GM12878 (cell line): ENCODE data around the gene MYL11. TPM values are rescaled to one million over a fixed set of nuclear protein-coding genes. Genes with fewer than 3 reads are reported as not detected.
A peak's percentile ranks its signal among the peaks of the same experiment; 100 is the strongest.

Experiments used
- ATAC-seq: fragments of 200-7000 bp; cut with Tn5 transposase; 3 replicates; pipeline ENCODE4 v1.9.1; 2020; ENCODE audit warnings: mild to moderate bottlenecking, moderate library complexity
- BruUV-seq: library from RNA; stranded (reverse); fragments of 400-500 nt; replicated peaks from 2 replicates; lab custom pipeline; 2021; lab: Mats Ljungman, UMichigan
- CTCF ChIA-PET: fragments of 300-600 bp; sonication (Branson Sonifier 250); formaldehyde crosslinking; extraction: SDS; loops from one replicate; lab custom pipeline; 2021; ENCODE audit warnings: inconsistent platforms; lab: Yijun Ruan, JAX
- POLR2A ChIA-PET: fragments of 350-600 bp; formaldehyde crosslinking; extraction: SDS; loops from one replicate; lab custom pipeline; 2021; ENCODE audit warnings: inconsistent platforms; lab: Charles Lee
- RAD21 ChIA-PET: fragments of 300-600 bp; sonication (Branson Sonifier 250); formaldehyde crosslinking; loops from one replicate; lab custom pipeline; 2023; ENCODE audit warnings: antibody characterized with exemption; ENCODE audit not compliant: unreplicated experiment; lab: Charles Lee
- SMC1A ChIA-PET: fragments of 300-600 bp; sonication (Branson Sonifier 250); formaldehyde crosslinking; loops from one replicate; lab custom pipeline; 2023; ENCODE audit not compliant: unreplicated experiment, uncharacterized antibody; lab: Charles Lee
- DNase-seq: peaks from one replicate; pipeline ENCODE4 v3.0.0-alpha.2; 2011; ENCODE audit warnings: low read depth, low spot score
- FAIRE-seq: peaks from 3 replicates; lab custom pipeline; 2011; peaks lifted over from hg19 to GRCh38; lab: Jason Lieb, UNC
- H2AFZ ChIP-seq: 2 replicates; pipeline ENCODE4 v1.6.0; 2011; ENCODE audit warnings: low read depth, low read length, control low read depth; ENCODE audit not compliant: control insufficient read depth
- H3K27ac ChIP-seq: 2 replicates; pipeline ENCODE4 v1.5.1; 2011; ENCODE audit warnings: control low read depth; ENCODE audit not compliant: control insufficient read depth, insufficient read depth
- H3K27me3 ChIP-seq, 2 experiments: replicated peaks in 1 of 2; 2 replicates each; pipeline versions ENCODE4 v1.6.0 to v1.6.1; 2011; ENCODE audit warnings: low read length in 1 of 2; ENCODE audit not compliant: control insufficient read depth in 2 of 2, insufficient read depth in 2 of 2
- H3K36me3 ChIP-seq, 2 experiments: 2 replicates each; pipeline ENCODE4 v1.5.1; 2011; ENCODE audit warnings: low read length in 1 of 2; ENCODE audit not compliant: control insufficient read depth in 2 of 2, insufficient read depth in 2 of 2
- H3K4me1 ChIP-seq: 2 replicates; pipeline ENCODE4 v1.6.1; 2011; ENCODE audit warnings: mild to moderate bottlenecking, low read length, moderate library complexity, mixed read lengths; ENCODE audit not compliant: control insufficient read depth, insufficient read depth
- H3K4me2 ChIP-seq: 2 replicates; pipeline ENCODE4 v1.6.0; 2011; ENCODE audit warnings: control low read depth; ENCODE audit not compliant: control insufficient read depth, insufficient read depth
- H3K4me3 ChIP-seq: fragments of 200-600 bp; sonication (generic); 2 replicates; pipeline ENCODE4 v1.5.1; 2016
- H3K79me2 ChIP-seq: 2 replicates; pipeline ENCODE4 v1.6.0; 2011; ENCODE audit warnings: low read length; ENCODE audit not compliant: control insufficient read depth, insufficient read depth
- H3K9ac ChIP-seq: 2 replicates; pipeline ENCODE4 v1.8.0; 2011; ENCODE audit warnings: low read length, control low read depth, mixed read lengths; ENCODE audit not compliant: control insufficient read depth, insufficient read depth
- H3K9me3 ChIP-seq: replicated peaks from 3 replicates; pipeline ENCODE4 v1.5.1; 2011; ENCODE audit warnings: mild to moderate bottlenecking, low read length; ENCODE audit not compliant: control insufficient read depth, insufficient read depth
- H4K20me1 ChIP-seq: 2 replicates; pipeline ENCODE4 v1.6.0; 2011; ENCODE audit not compliant: control insufficient read depth, insufficient read depth
- IKZF2 ChIP-seq, 2 experiments: fragments of 450-650 bp; IDR thresholded peaks; 2 replicates each; pipeline ENCODE4 v1.6.1; 2017; ENCODE audit warnings: mild to moderate bottlenecking in 2 of 2, moderate library complexity in 2 of 2
- MTA3 ChIP-seq: IDR thresholded peaks from 2 replicates; pipeline ENCODE4 v1.6.1; 2012; ENCODE audit warnings: low read length, inconsistent platforms, borderline replicate concordance
- SRF ChIP-seq, 2 experiments: IDR thresholded peaks; 2 replicates each; pipeline ENCODE4 v1.6.1; 2011; ENCODE audit warnings: low read depth in 2 of 2, low read length in 2 of 2, mild to moderate bottlenecking in 1 of 2, moderate library complexity in 1 of 2
- ZNF274 ChIP-seq: IDR thresholded peaks from one replicate; pipeline ENCODE4 v1.8.0; 2011; ENCODE audit not compliant: insufficient read length, insufficient read depth
- WGBS: methylation state at CpG from one replicate; pipeline ENCODE4 v1.1.6; 2016; ENCODE audit warnings: low lambda C conversion rate; ENCODE audit not compliant: insufficient replicate concordance, insufficient coverage; ENCODE audit errors: missing lambda C conversion rate; 5-methylcytosine and 5-hydroxymethylcytosine counted together
- in situ Hi-C: fragments of 300-500 bp; cut with MboI; formaldehyde crosslinking; loops from 9 replicates; pipeline ENCODE4 v1.14.3; 2018; ENCODE audit warnings: mixed read lengths
- intact Hi-C: fragments of 100-400 bp; cut with micrococcal nuclease; formaldehyde crosslinking; loops from one replicate; pipeline ENCODE4 v1.14.2; 2022; ENCODE audit not compliant: unreplicated experiment
- polyA plus RNA-seq, 11 experiments: library from polyadenylated mRNA; depleted of rRNA in 4 of 11; unstranded in 6 of 11; stranded (reverse) in 5 of 11; fragments of >200 nt; fragmentation: Nextera tagmentation in 4 of 11; fragmentation: Illumina TruSeq in 1 of 11; extraction: Ambion mirVana in 4 of 11; extraction: Trizol in 1 of 11; gene quantifications; 1 replicate in 1 of 11; 2 replicates in 10 of 11; pipeline versions ENCODE4 v1.2.1 to v1.2.3, GENCODE V29; 2011 to 2016; ENCODE audit warnings: inconsistent platforms in 2 of 11, missing spikeins in 2 of 11, low read depth in 1 of 11
- total RNA-seq, 4 experiments: library from RNA; depleted of rRNA in 3 of 4; stranded (reverse); fragments of >200 nt in 3 of 4; fragmentation: Illumina TruSeq in 1 of 4; extraction: Trizol in 1 of 4; gene quantifications; 2 replicates each; pipeline versions ENCODE4 v1.2.1 to v1.2.3, GENCODE V29; 2013 to 2021
- TF ChIP-seq, protein P1 (sequence below), 3 experiments: IDR thresholded peaks in 2 of 3; conservative IDR thresholded peaks in 1 of 3; 2 replicates each; pipeline ENCODE4 v1.5.1; 2011; ENCODE audit warnings: low read depth in 3 of 3, low read length in 3 of 3, mild to moderate bottlenecking in 3 of 3, control low read depth in 2 of 3, moderate library complexity in 2 of 3, inconsistent platforms in 1 of 3, mixed read lengths in 1 of 3; ENCODE audit not compliant: control insufficient read depth in 2 of 3, insufficient read depth in 1 of 3; ENCODE audit errors: extremely low read depth in 1 of 3
- TF ChIP-seq, protein P2 (sequence below): IDR thresholded peaks from 2 replicates; pipeline ENCODE4 v1.6.1; 2011; ENCODE audit warnings: borderline replicate concordance, low read depth, mild to moderate bottlenecking, moderate library complexity, mixed read lengths, low read length; ENCODE audit not compliant: insufficient read depth; ENCODE audit errors: extremely low read length

The MYL11 gene
- total and polyA plus RNA-seq, 10 of the 15 experiments (the other 5 are each of a cell fraction or from before 2014, with no cell fraction given) = 0.19 to 1.2 (median 0.61) TPM; not detected in 5

DNA sequence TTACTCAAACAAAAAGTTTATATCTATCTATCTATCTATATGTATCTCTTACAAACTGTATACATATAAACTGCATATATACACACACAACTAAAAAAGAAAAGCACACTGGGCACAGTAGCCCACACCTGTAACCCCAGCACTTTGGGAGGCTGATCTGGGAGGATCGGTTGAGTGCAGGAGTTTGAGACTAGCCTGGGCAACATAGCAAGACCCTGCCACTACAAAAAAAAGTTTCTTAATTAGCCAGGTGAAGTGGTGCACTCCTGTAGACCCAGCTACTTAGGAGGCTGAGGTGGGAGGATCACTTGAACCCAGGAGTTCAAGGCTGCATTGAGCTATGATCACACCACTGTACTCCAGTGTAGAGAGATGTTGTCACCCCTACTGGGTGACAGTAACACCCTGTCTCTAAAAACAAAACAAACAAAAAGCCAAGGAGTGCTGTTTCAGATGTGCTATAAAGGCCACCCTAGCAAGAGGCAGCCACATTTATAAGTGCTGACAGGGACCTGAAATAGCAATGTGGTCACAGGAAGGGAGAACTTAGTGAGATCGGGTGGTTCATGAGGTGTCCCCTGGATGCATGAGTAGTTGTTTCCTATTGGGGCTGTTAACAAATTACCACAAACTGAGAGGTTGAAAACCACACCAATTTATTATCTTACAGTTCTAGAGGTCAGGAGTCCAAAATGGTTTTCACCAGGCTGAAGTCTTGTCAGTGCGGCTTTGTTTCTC lies 24.3 kb upstream of the MYL11 start (continued):
- peak; percentile 97; the same call in 1 of the 2 replicates for TF ChIP-seq MTA3
- TF ChIP-seq, protein P1, sequence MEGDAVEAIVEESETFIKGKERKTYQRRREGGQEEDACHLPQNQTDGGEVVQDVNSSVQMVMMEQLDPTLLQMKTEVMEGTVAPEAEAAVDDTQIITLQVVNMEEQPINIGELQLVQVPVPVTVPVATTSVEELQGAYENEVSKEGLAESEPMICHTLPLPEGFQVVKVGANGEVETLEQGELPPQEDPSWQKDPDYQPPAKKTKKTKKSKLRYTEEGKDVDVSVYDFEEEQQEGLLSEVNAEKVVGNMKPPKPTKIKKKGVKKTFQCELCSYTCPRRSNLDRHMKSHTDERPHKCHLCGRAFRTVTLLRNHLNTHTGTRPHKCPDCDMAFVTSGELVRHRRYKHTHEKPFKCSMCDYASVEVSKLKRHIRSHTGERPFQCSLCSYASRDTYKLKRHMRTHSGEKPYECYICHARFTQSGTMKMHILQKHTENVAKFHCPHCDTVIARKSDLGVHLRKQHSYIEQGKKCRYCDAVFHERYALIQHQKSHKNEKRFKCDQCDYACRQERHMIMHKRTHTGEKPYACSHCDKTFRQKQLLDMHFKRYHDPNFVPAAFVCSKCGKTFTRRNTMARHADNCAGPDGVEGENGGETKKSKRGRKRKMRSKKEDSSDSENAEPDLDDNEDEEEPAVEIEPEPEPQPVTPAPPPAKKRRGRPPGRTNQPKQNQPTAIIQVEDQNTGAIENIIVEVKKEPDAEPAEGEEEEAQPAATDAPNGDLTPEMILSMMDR (IDR thresholded peaks at IDR 0.05 in 2 of 3, conservative IDR thresholded peaks at IDR 0.05 in 1 of 3; ENCODE audit: control insufficient read depth in 2 of 3, extremely low read depth in 1 of 3, insufficient read depth in 1 of 3, low read depth in 3 of 3, low read length in 3 of 3) = no peak

DNA sequence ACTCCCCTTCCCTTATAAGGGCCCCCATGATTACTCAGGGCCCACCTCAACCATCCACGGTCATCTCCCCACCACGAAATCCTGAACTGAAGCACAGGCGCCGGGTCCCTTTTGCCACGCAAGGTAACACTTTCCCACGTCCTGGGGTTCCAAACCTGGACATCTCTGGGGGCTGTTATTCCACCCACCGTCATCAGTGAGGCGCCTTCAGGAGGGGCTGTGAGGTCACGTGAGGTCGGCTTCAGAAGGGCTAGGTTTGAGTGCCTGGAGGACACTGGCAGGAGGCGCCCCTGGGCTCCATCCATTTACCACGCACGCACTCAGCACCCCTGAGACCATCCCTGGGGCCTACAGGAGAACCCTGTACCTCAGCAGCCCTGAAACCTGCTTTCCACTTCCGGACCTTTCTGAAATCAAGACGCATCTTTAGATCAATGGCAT lies 23.6 kb upstream of the MYL11 start:
- Histone ChIP-seq H3K79me2 (peaks cover 18% of the 10 kb centered on the region), H3K27me3 (no peaks in the 10 kb centered on the region), H3K36me3 (peaks cover 0 to 4% of the 10 kb centered on the region in 2 experiments), H3K4me2 (peak overlapping the region; percentile 82), H4K20me1 (peaks cover 8% of the 10 kb centered on the region), H3K4me3 (no peak overlapping the region), H2AFZ (no peak overlapping the region), H3K9me3 (no peaks in the 10 kb centered on the region), H3K27ac (peak overlapping the region; percentile 48; the same call in 1 of the 2 replicates), H3K4me1 (peaks cover 33% of the 10 kb centered on the region), H3K9ac (no peak overlapping the region)
- no TSS peak for BruUV-seq
- WGBS = 67% methylated on average over 15 of the region's 15 CpGs
- CTCF ChIA-PET = interaction anchor here (2.1 kb wide), 1 partner anchor 20 kb away, joined by 5 read pairs; no protein-coding TSS in a partner anchor
- in situ Hi-C loops (no loop called here), intact Hi-C loops (loop anchor here (10.0 kb wide), 1 partner anchor 256 kb away; the partner anchor contains the start of genes TBX6 and YPEL3)
- POLR2A ChIA-PET = interaction anchor here (0.8 kb wide), 1 partner anchor 21 kb away, joined by 3 read pairs; no protein-coding TSS in a partner anchor
- SMC1A ChIA-PET = interaction anchor here (1.1 to 1.9 kb wide), 2 partner anchors 16 to 18 kb away, joined by 3 to 4 read pairs; no protein-coding TSS in a partner anchor
- no peak for TF ChIP-seq ZNF274
- TF ChIP-seq, protein P2, sequence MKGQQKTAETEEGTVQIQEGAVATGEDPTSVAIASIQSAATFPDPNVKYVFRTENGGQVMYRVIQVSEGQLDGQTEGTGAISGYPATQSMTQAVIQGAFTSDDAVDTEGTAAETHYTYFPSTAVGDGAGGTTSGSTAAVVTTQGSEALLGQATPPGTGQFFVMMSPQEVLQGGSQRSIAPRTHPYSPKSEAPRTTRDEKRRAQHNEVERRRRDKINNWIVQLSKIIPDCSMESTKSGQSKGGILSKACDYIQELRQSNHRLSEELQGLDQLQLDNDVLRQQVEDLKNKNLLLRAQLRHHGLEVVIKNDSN = peak; percentile 33
- TF ChIP-seq IKZF2 (IDR thresholded peaks at IDR 0.05) = no peak
- TF ChIP-seq SRF (IDR thresholded peaks at IDR 0.05; ENCODE audit: low read depth in 2 of 2, low read length in 2 of 2) = peak in 1 of 2 experiments; percentile 35; a peak in 1 of 4 replicates
- RAD21 ChIA-PET = interaction anchor here (1.0 kb wide), 1 partner anchor 16 kb away, joined by 8 read pairs; no protein-coding TSS in a partner anchor
- FAIRE-seq (no peak), ATAC-seq (no peak), DNase-seq (no peak)
